ENCODE results near the gene SGSM2. TPM values are rescaled to one million over a fixed set of nuclear protein-coding genes. Genes with fewer than 3 reads are reported as not detected.

SGSM2 gene
- total and polyA plus RNA-seq, 8 donors = 31.2 to 224 (median 56.0) TPM

DNA sequence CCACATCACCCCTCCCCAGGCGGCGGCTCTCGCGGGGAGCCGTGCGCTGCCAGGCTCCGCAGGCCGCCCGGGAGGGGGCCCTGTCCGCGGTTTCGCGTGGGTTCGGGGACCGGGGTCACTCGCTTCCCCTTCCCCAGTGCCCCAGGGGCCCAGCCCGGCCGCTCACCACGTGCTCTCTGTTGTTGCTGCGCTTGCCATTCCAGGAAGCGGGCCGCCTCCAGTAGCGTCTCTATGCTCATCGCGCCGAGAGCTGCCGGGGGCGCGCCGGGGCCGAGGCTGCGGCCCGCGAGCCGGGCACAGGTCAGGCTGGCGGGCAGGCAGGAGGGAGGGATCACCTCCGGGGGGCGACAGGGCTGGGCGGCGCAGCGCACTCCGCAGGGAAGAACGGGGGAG is 63.2 kb downstream of the SGSM2 start:
- TF ChIP-seq POLR2AphosphoS5 (IDR thresholded peaks at IDR 0.05) (no peak), POLR2A (IDR thresholded peaks at IDR 0.05) (no peak), EP300 (IDR thresholded peaks at IDR 0.05) (no peak)
- TF ChIP-seq, protein P1, sequence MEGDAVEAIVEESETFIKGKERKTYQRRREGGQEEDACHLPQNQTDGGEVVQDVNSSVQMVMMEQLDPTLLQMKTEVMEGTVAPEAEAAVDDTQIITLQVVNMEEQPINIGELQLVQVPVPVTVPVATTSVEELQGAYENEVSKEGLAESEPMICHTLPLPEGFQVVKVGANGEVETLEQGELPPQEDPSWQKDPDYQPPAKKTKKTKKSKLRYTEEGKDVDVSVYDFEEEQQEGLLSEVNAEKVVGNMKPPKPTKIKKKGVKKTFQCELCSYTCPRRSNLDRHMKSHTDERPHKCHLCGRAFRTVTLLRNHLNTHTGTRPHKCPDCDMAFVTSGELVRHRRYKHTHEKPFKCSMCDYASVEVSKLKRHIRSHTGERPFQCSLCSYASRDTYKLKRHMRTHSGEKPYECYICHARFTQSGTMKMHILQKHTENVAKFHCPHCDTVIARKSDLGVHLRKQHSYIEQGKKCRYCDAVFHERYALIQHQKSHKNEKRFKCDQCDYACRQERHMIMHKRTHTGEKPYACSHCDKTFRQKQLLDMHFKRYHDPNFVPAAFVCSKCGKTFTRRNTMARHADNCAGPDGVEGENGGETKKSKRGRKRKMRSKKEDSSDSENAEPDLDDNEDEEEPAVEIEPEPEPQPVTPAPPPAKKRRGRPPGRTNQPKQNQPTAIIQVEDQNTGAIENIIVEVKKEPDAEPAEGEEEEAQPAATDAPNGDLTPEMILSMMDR (IDR thresholded peaks at IDR 0.05) = no peak
- Histone ChIP-seq H3K4me1 (peaks cover 68 to 73% (median 70%) of the 10 kb centered on the region in 4 donors), H3K9me3 (no peaks in the 10 kb centered on the region), H3K27ac (peak overlapping the region; percentile 98 to 100 (median 99)), H3K4me3 (peak overlapping the region; percentile 73 to 97 (median 88)), H3K36me3 (no peaks in the 10 kb centered on the region), H3K27me3 (no peaks in the 10 kb centered on the region)
- DNase-seq = peak; percentile 54 to 83
- WGBS, 5 donors = 0 to 1% (median 0%) methylated on average over 24 to 43 of the region's 43 CpGs
- intact Hi-C loops (cut with DNase I; ENCODE audit: low total_unique reads) = no loop called here

DNA sequence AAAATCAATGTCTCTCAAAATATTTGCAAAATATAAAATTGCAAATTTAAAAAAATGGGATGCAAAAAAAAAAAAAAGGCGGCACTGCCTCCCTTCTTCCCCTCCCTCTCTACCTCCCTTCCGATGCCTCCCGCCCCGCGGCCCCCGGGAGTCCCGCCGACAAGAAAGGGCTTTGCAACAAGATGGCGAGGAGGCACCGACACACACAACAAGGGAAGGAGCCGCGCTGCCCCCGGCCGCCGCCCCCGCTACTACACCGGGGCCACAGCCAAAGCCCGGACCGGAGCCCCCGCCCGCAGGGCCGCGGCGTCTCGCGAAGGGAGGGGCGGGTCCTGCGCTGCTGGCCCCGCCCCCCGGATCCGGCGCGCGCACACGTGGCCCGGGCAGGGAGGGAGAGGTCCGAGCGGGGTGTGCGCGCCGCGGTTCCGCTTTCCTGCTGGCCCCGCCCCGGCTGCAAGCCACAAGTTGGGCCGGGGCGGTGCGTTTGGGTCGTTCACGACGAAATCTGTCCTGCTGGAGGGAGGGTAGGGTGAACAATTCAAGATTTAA is 63.6 kb downstream of the SGSM2 start, which contains the start of gene MNT:
Gene MNT, minus strand, starts transcription at position 184 of the 549 bp plus-strand sequence. CDS start 348 bp downstream, outside the sequence.
- no peaks in the 10 kb centered on the region for H3K27me3 ChIP-seq
- H3K4me3 ChIP-seq = peak within 1 kb of the TSS; percentile 73 to 97 (median 88)
- H3K27ac ChIP-seq = peak within 1 kb of the TSS; percentile 98 to 100 (median 99)
- no peaks in the 10 kb centered on the region for H3K9me3 ChIP-seq
- no peaks in the 10 kb centered on the region for H3K36me3 ChIP-seq
- 0 to 1% (median 0%) methylated on average over 27 to 51 of the region's 51 CpGs for WGBS, 5 donors
- peaks cover 68 to 73% (median 69%) of the 10 kb centered on the region in 4 donors for H3K4me1 ChIP-seq
- TF ChIP-seq, protein P1 (IDR thresholded peaks at IDR 0.05) = peak in 1 of 7 experiments; percentile 24
- TF ChIP-seq POLR2A (IDR thresholded peaks at IDR 0.05) (peak in 2 of 4 donors; percentile 46 to 51), EP300 (IDR thresholded peaks at IDR 0.05) (no peak), POLR2AphosphoS5 (IDR thresholded peaks at IDR 0.05) (peak; percentile 85 to 92 (median 87))
- intact Hi-C loops (cut with DNase I; ENCODE audit: low total_unique reads) = no loop called here
- peak; percentile 95 to 98 for DNase-seq

DNA sequence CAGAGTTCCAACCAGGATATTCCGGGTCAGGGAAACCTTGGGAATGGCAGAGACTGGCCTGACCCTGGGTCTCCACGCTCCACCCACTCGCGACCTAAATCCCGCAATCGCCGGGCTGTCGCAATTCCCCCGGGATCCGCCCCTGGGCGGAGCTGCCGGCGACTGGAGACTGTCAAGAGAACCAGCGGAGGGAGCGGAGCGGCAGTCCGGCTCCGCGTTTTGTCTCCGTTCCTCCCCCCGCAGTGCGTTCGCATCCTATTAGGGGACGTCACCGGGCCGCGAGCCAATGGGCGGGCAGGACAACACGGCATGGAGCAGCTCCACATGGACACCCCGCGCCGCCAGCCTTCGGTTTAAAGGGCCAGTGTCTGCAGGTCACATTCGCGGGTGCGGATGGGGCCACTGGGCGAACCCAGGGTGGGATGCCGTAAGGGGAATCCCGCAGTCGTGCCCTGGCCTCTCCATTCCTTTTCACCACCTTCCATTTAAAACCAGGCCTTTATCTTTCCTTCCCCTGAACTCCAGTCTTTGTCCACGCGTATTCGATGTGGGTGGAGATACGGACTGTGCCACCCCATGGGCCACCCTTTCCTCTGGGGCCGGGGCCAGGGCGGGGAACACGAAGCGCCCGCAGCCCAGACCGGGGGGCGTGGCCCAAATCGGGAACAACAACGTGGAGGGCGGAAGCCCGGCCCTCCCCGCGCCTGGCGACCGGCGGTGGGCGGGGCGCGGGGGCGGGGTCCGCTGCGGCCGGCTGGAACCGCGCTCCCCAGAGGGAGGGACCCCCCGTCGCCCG is 64.3 kb downstream of the SGSM2 start:
- Histone ChIP-seq H3K9me3 (no peaks in the 10 kb centered on the region), H3K27me3 (no peaks in the 10 kb centered on the region), H3K27ac (peak overlapping the region; percentile 98 to 100 (median 99)), H3K36me3 (no peaks in the 10 kb centered on the region), H3K4me3 (peak overlapping the region; percentile 73 to 97 (median 88)), H3K4me1 (peaks cover 67 to 73% (median 69%) of the 10 kb centered on the region in 4 donors)
- peak; percentile 100 for DNase-seq
- TF ChIP-seq, protein P1 (IDR thresholded peaks at IDR 0.05) = no peak
- peak; percentile 7 for TF ChIP-seq EP300 (IDR thresholded peaks at IDR 0.05)
- TF ChIP-seq POLR2AphosphoS5 (IDR thresholded peaks at IDR 0.05) = peak; percentile 69 to 95 (median 87)
- no peak for TF ChIP-seq POLR2A (IDR thresholded peaks at IDR 0.05)
- 0 to 1% (median 0%) methylated on average over 22 to 72 of the region's 72 CpGs for WGBS, 5 donors
- intact Hi-C loops (cut with DNase I; ENCODE audit: low total_unique reads) = no loop called here

DNA sequence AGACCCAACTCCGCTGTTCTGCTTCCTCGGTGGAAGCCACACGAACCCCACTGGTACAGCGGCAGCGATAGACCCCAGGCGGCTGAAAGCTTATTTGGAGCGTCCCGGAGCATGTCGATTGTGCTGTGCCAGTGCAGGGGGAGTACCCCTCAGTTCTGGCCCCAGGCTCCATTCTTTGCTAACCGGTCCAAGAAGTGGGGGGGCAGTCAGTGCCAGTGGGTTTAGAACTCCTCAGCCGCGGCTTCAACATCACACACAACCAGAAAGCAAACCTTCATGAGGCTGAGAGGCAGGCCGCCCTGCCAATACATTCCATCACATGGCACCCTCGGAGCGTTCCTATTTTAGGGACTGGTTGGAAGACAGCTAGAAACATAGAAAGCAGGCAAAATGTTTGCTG is 65.2 kb downstream of the SGSM2 start:
- Histone ChIP-seq H3K36me3 (no peaks in the 10 kb centered on the region), H3K4me3 (peak overlapping the region; percentile 73 to 97 (median 88)), H3K27me3 (no peaks in the 10 kb centered on the region), H3K27ac (peak overlapping the region; percentile 83 to 100 (median 99)), H3K4me1 (peaks cover 61 to 73% (median 70%) of the 10 kb centered on the region in 4 donors), H3K9me3 (no peaks in the 10 kb centered on the region)
- WGBS, 5 donors = 20 to 27% (median 24%) methylated on average over 15 of the region's 15 CpGs
- DNase-seq = peak in 1 of 2 donors; percentile 42
- TF ChIP-seq POLR2AphosphoS5 (IDR thresholded peaks at IDR 0.05) (no peak), POLR2A (IDR thresholded peaks at IDR 0.05) (no peak), EP300 (IDR thresholded peaks at IDR 0.05) (no peak)
- TF ChIP-seq, protein P1 (IDR thresholded peaks at IDR 0.05) = no peak
- intact Hi-C loops (cut with DNase I; ENCODE audit: low total_unique reads) = no loop called here

Data from stomach (tissue), 9 donors.